ENCODE measurements around the gene GHITM. TPM values are rescaled to one million over a fixed set of nuclear protein-coding genes. Genes with fewer than 3 reads are reported as not detected.
A peak's percentile ranks its signal among the peaks of the same experiment; 100 is the strongest.
"Not testable (repeated sequence)": the region's sequence is repeated elsewhere in the genome, so short reads cannot be mapped to it uniquely, and the experiment has no call there.

Gene GHITM
- polyA plus RNA-seq (2013, experiment 1 of 2; ENCODE audit: insufficient read length) = 128 TPM
- 110 TPM for polyA plus RNA-seq (2013, experiment 2 of 2; ENCODE audit: insufficient read length)

GRCh38 chr10:84139126-84140035 is at the start of gene GHITM:
Gene GHITM (plus strand): TSS chr10:84139509. CDS start chr10:84141501, 1,992 bp downstream.
- DNase-seq = peak; percentile 99

GRCh38 chr10:84095811-84096497 is 43.4 kb upstream of the GHITM start:
- DNase-seq = peak; percentile 12

GRCh38 chr10:84097787-84098353 is 41.4 kb upstream of the GHITM start:
- DNase-seq = peak; percentile 9

- no peak for DNase-seq
Observed at GRCh38 chr10:84098667-84099066, 40.6 kb upstream of the GHITM start.

GRCh38 chr10:84101042-84101441 is 38.3 kb upstream of the GHITM start:
- no peak for DNase-seq

- DNase-seq = no peak
Observed at GRCh38 chr10:84108797-84109196, 30.5 kb upstream of the GHITM start.

GRCh38 chr10:84109772-84110171 is 29.5 kb upstream of the GHITM start:
- DNase-seq = not testable (repeated sequence)

GRCh38 chr10:84113468-84113867 is 25.8 kb upstream of the GHITM start:
- not testable (repeated sequence) for DNase-seq

- DNase-seq = no peak
Observed at GRCh38 chr10:84114088-84114667, 25.1 kb upstream of the GHITM start.

- not testable (repeated sequence) for DNase-seq
Observed at GRCh38 chr10:84117204-84117603, 22.1 kb upstream of the GHITM start.

GRCh38 chr10:84117686-84118394 is 21.5 kb upstream of the GHITM start:
- no peak for DNase-seq

GRCh38 chr10:84118395-84119006 is 20.8 kb upstream of the GHITM start:
- DNase-seq = no peak

- DNase-seq = no peak
Observed at GRCh38 chr10:84123362-84123761, 15.9 kb upstream of the GHITM start.

GRCh38 chr10:84125910-84126784 is 13.2 kb upstream of the GHITM start:
- DNase-seq = not testable (repeated sequence)

GRCh38 chr10:84126785-84127167 is 12.5 kb upstream of the GHITM start:
- DNase-seq = no peak

- no peak for DNase-seq
Observed at GRCh38 chr10:84135836-84136235, 3.5 kb upstream of the GHITM start.

GRCh38 chr10:84137811-84138210 is 1.5 kb upstream of the GHITM start:
- DNase-seq = no peak

GRCh38 chr10:84138478-84139125 is 707 bp upstream of the GHITM start:
- DNase-seq = no peak

- peak; percentile 43 for DNase-seq
Observed at GRCh38 chr10:84140036-84140379, 699 bp downstream of the GHITM start.

GRCh38 chr10:84147347-84147746 is 8.0 kb downstream of the GHITM start:
- DNase-seq = no peak
